Ovary (tissue), 9 donors: ENCODE results near the gene CFAP251. TPM values are rescaled to one million over a fixed set of nuclear protein-coding genes. Genes with fewer than 3 reads are reported as not detected.

ENCODE experiments used
- DNase-seq, 5 donors: peaks; one replicate each; pipeline ENCODE4 v3.0.0-alpha.2; 2019 to 2020
- H3K27ac ChIP-seq, 2 donors: fragments of 200-600 bp; one replicate each; pipeline versions ENCODE4 v1.5.1 to v1.8.0; 2019 to 2022
- H3K27me3 ChIP-seq: fragments of 200-600 bp; one replicate; pipeline ENCODE4 v1.8.0; 2022
- H3K36me3 ChIP-seq: fragments of 200-600 bp; sonication (generic); one replicate; pipeline ENCODE4 v1.5.1; 2019
- H3K4me1 ChIP-seq: one replicate; pipeline ENCODE4 v1.8.1; 2013; ENCODE audit warnings: mild to moderate bottlenecking, moderate library complexity; ENCODE audit not compliant: insufficient read depth
- H3K4me3 ChIP-seq: fragments of 200-600 bp; sonication (generic); one replicate; pipeline ENCODE4 v1.5.1; 2017
- H3K9me3 ChIP-seq, 2 donors: fragments of 200-600 bp in 1 of 2; sonication (generic) in 1 of 2; one replicate each; pipeline versions ENCODE4 v1.5.1 to v1.8.1; 2013 to 2019; ENCODE audit warnings: mild to moderate bottlenecking in 1 of 2, moderate library complexity in 1 of 2
- CTCF ChIP-seq, 3 donors: fragments of 450-650 bp in 2 of 3; fragments of 200-600 bp in 1 of 3; IDR thresholded peaks; one replicate each; pipeline versions ENCODE4 v1.5.1 to v1.8.0; 2016 to 2022; ENCODE audit warnings: antibody characterized with exemption in 3 of 3, mild to moderate bottlenecking in 1 of 3
- EP300 ChIP-seq: sonication (generic); formaldehyde crosslinking; IDR thresholded peaks from one replicate; pipeline ENCODE4 v1.6.1; 2017; ENCODE audit warnings: antibody characterized with exemption
- POLR2A ChIP-seq: fragments of 450-650 bp; IDR thresholded peaks from one replicate; pipeline ENCODE4 v1.6.1; 2017; ENCODE audit warnings: antibody characterized with exemption, mild to moderate bottlenecking, moderate library complexity
- WGBS, 3 donors: extraction: QIAGEN DNeasy Blood & Tissue Kit in 1 of 3; methylation state at CpG; one replicate each; pipeline versions ENCODE4 v1.1.5 to v1.1.7; 2013 to 2017; 5-methylcytosine and 5-hydroxymethylcytosine counted together
- intact Hi-C, 4 donors: fragments of 100-400 bp; cut with DNase I; formaldehyde crosslinking; loops; one replicate each; pipeline versions ENCODE4 v1.11.0 to v1.15.1; 2022 to 2023
- polyA plus RNA-seq, 2 donors: library from polyadenylated mRNA; stranded (reverse); fragments of 200-250 nt in 1 of 2; fragments of 350-450 nt in 1 of 2; fragmentation: Illumina TruSeq in 1 of 2; extraction: RNeasy Lipid Tissue Mini Kit (QIAGEN cat#74804) in 1 of 2; gene quantifications; one replicate each; pipeline ENCODE4 v1.2.3, GENCODE V29; 2013 to 2014
- total RNA-seq, 7 donors: library from RNA; depleted of rRNA in 2 of 7; stranded (reverse); fragments of >200 nt in 2 of 7; fragmentation: NEBNext Ultra II Directional in 3 of 7; extraction: Animal tissue kit (Norgen Biotek cat#: 25700) in 3 of 7; gene quantifications; one replicate each; pipeline versions ENCODE4 v1.1.0 to v1.2.4, GENCODE V29; 2016 to 2023
- donor health status: DM: no; HTN: no; CAD: no; lungs with moderate emphysema.
- donor health status: DM: no; HTN: no; CAD: no.
- donor health status: Bipolar disorder and iron deficiency.
- donor health status: DM: yes; HTN: yes; CAD: no.
- donor health status: DM: no; HTN: no; CAD: no.
- donor health status: DM: yes; HTN: yes; CAD: no.

Gene CFAP251
- total and polyA plus RNA-seq, 9 donors, result 1.2 to 28.7 (median 5.5) TPM

GRCh38 chr12:121969726-121970125, 51.3 kb downstream of the CFAP251 start:
- intact Hi-C loops, result no loop called here
- DNase-seq, result no peak
- no peaks in the 10 kb centered on the region for H3K27me3 ChIP-seq
- H3K27ac ChIP-seq, result no peak overlapping the region
- 61 to 70% (median 63%) methylated on average over 4 of the region's 4 CpGs for WGBS, 3 donors
- H3K36me3 ChIP-seq, result no peaks in the 10 kb centered on the region
- TF ChIP-seq POLR2A, result no peak
- TF ChIP-seq CTCF (IDR thresholded peaks at IDR 0.05), result no peak
- TF ChIP-seq EP300, result no peak
- no peaks in the 10 kb centered on the region for H3K9me3 ChIP-seq
- H3K4me3 ChIP-seq, result no peak overlapping the region
- no peaks in the 10 kb centered on the region for H3K4me1 ChIP-seq

DNA sequence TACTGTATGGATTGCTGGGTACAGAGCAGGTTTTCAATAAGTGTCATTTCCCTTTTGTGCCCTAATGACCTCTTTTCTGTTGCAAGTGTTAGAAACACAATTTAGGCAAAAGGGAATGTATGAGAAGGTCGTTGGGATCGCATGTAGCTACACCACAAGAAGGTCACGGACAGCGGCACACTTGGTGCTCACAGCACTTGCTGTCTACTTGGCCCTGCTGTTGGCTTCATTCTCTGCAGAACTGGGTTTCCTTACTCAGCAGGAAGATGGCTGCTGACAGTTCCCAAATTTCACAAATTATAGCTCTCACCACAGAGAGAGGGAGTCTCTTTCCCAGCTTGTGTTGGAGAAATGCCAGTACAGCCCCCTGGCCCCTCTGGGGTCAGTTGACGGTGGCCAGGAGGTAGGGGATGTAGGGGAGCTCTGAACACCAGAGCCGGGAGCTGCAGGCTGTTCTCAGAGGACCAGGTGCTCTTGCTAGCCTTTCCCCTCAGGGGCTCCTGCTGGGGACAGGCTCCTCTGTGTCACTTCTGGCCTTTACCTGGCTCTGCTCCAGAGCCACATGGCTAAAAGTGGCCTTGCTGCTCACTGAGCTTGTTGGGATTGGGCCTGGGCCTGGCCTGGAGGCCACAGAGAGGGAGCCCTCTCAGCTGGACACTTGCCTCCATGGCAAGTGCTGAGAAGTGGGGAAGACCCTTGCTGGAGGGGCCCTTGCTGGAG, 52.3 kb downstream of the CFAP251 start:
- Histone ChIP-seq H3K36me3 (no peaks in the 10 kb centered on the region), H3K27ac (no peak overlapping the region), H3K9me3 (no peaks in the 10 kb centered on the region), H3K4me1 (no peaks in the 10 kb centered on the region), H3K27me3 (no peaks in the 10 kb centered on the region), H3K4me3 (no peak overlapping the region)
- TF ChIP-seq EP300 (no peak), POLR2A (no peak), CTCF (IDR thresholded peaks at IDR 0.05) (no peak)
- DNase-seq, result no peak
- intact Hi-C loops, result no loop called here
- 67 to 77% (median 77%) methylated on average over 6 of the region's 6 CpGs for WGBS, 3 donors

- WGBS, 3 donors, result 54 to 66% (median 59%) methylated on average over 13 of the region's 13 CpGs
- intact Hi-C loops, result no loop called here
- no peak overlapping the region for H3K4me3 ChIP-seq
These were observed 55.9 kb downstream of the CFAP251 start for GRCh38 chr12:121974026-121974985.

More at GRCh38 chr12:121974026-121974985, 55.9 kb downstream of the CFAP251 start:
- Histone ChIP-seq H3K4me1 (no peaks in the 10 kb centered on the region), H3K36me3 (no peaks in the 10 kb centered on the region), H3K27ac (no peak overlapping the region), H3K9me3 (no peaks in the 10 kb centered on the region), H3K27me3 (no peaks in the 10 kb centered on the region)
- no peak for DNase-seq
- TF ChIP-seq EP300 (no peak), CTCF (IDR thresholded peaks at IDR 0.05) (no peak), POLR2A (no peak)
